K562 (cell line): ENCODE data around the gene FRA10AC1. TPM values are rescaled to one million over a fixed set of nuclear protein-coding genes. Genes with fewer than 3 reads are reported as not detected.

Experiments used
- ATAC-seq: fragments of 200-7000 bp; cut with Tn5 transposase; 3 replicates; pipeline ENCODE4 v1.9.1; 2020; ENCODE audit warnings: moderate library complexity
- BruUV-seq: library from RNA; stranded (reverse); fragments of 400-500 nt; replicated peaks from 2 replicates; lab custom pipeline; 2021; lab: Mats Ljungman, UMichigan
- CTCF ChIA-PET: fragments of 300-600 bp; formaldehyde crosslinking; extraction: SDS; loops from one replicate; lab custom pipeline; 2021; ENCODE audit warnings: low intra/inter-chr PET ratio; lab: Yijun Ruan, JAX
- POLR2A ChIA-PET: fragments of 300-600, 350-650 bp; sonication (Branson Sonifier 250); formaldehyde crosslinking; extraction: SDS; loops from one replicate; lab custom pipeline; 2021; ENCODE audit warnings: antibody characterized with exemption, inconsistent platforms; lab: Yijun Ruan, JAX
- DNase-seq, 4 experiments: peaks; one replicate each; pipeline versions ENCODE4 v3.0.0 to v3.0.0-alpha.2; 2011 to 2018; ENCODE audit warnings: low spot score in 3 of 4, mixed read lengths in 3 of 4; ENCODE audit errors: extremely low read depth in 1 of 4
- FAIRE-seq: peaks from 2 replicates; lab custom pipeline; 2011; peaks lifted over from hg19 to GRCh38; lab: Jason Lieb, UNC
- H2AFZ ChIP-seq: 2 replicates; pipeline ENCODE4 v1.6.0; 2011; ENCODE audit warnings: low read depth, low read length, control low read depth, inconsistent platforms
- H3K27ac ChIP-seq: fragments of 200-600 bp; 3 replicates; pipeline ENCODE4 v1.8.0; 2011; ENCODE audit warnings: low read depth, mild to moderate bottlenecking, control low read depth, inconsistent platforms, low read length, moderate library complexity, mixed read lengths; ENCODE audit errors: extremely low read depth
- H3K27me3 ChIP-seq, 2 experiments: fragments of 300-600 bp in 1 of 2; 2 replicates in 1 of 2; 3 replicates in 1 of 2; pipeline versions ENCODE4 v1.6.0 to v1.8.0; 2011; ENCODE audit warnings: inconsistent platforms in 2 of 2, low read length in 2 of 2, mild to moderate bottlenecking in 1 of 2, mixed read lengths in 1 of 2, moderate library complexity in 1 of 2; ENCODE audit not compliant: control insufficient read depth in 2 of 2, insufficient read depth in 2 of 2
- H3K36me3 ChIP-seq: fragments of 300-600 bp; 3 replicates; pipeline ENCODE4 v1.8.0; 2011; ENCODE audit warnings: mild to moderate bottlenecking, low read length, inconsistent platforms; ENCODE audit not compliant: control insufficient read depth, insufficient read depth
- H3K4me1 ChIP-seq, 2 experiments: fragments of 200-600 bp in 1 of 2; replicated peaks in 1 of 2; 2 replicates in 1 of 2; 3 replicates in 1 of 2; pipeline versions ENCODE4 v1.5.1 to v1.8.0; 2011; ENCODE audit warnings: inconsistent platforms in 2 of 2, low read length in 2 of 2, mild to moderate bottlenecking in 1 of 2, mixed read lengths in 1 of 2, moderate library complexity in 1 of 2; ENCODE audit not compliant: control insufficient read depth in 2 of 2, insufficient read depth in 2 of 2
- H3K4me2 ChIP-seq: 2 replicates; pipeline ENCODE4 v1.6.1; 2011; ENCODE audit warnings: low read length, control low read depth, inconsistent platforms, mixed read lengths; ENCODE audit not compliant: insufficient read depth
- H3K4me3 ChIP-seq: fragments of 200-600 bp; sonication (generic), shearing (Covaris generic); 2 replicates; pipeline ENCODE4 v1.5.1; 2016; ENCODE audit warnings: control low read depth, inconsistent platforms
- H3K79me2 ChIP-seq: fragments of 200-600 bp; 3 replicates; pipeline ENCODE4 v1.8.0; 2011; ENCODE audit warnings: low read length, inconsistent platforms; ENCODE audit not compliant: control insufficient read depth, insufficient read depth
- H3K9ac ChIP-seq, 2 experiments: 2 replicates each; pipeline versions ENCODE4 v1.6.0 to v1.6.1; 2011; ENCODE audit warnings: low read depth in 2 of 2, low read length in 2 of 2, control low read depth in 1 of 2, inconsistent platforms in 1 of 2, mild to moderate bottlenecking in 1 of 2, mixed read lengths in 1 of 2; ENCODE audit not compliant: insufficient read depth in 1 of 2
- H3K9me1 ChIP-seq: one replicate; pipeline ENCODE4 v1.6.0; 2011; ENCODE audit warnings: inconsistent platforms, mild to moderate bottlenecking, low read length, moderate library complexity; ENCODE audit not compliant: control insufficient read depth, insufficient read depth
- H3K9me3 ChIP-seq: replicated peaks from 2 replicates; pipeline ENCODE4 v1.5.1; 2011; ENCODE audit warnings: low read depth, low read length, inconsistent platforms; ENCODE audit not compliant: control insufficient read depth, insufficient read depth
- H4K20me1 ChIP-seq: replicated peaks from 2 replicates; pipeline ENCODE4 v1.6.1; 2011; ENCODE audit warnings: low read length, inconsistent platforms, mixed read lengths; ENCODE audit not compliant: control insufficient read depth, insufficient read depth
- ASH1L ChIP-seq: fragments of 450-650 bp; IDR thresholded peaks from 2 replicates; pipeline ENCODE4 v1.6.1; 2018; ENCODE audit warnings: borderline replicate concordance, mild to moderate bottlenecking, low read depth; ENCODE audit not compliant: partially characterized antibody
- MTA2 ChIP-seq: fragments of 450-650 bp; IDR thresholded peaks from 2 replicates; pipeline ENCODE4 v1.6.1; 2016; ENCODE audit warnings: low read depth
- USF2 ChIP-seq: sonication (generic); formaldehyde crosslinking; IDR thresholded peaks from 2 replicates; pipeline ENCODE4 v1.5.0; 2020; ENCODE audit warnings: missing genetic modification reagents
- WGBS: fragments of 100-300 bp; shearing (Covaris generic); methylation state at CpG from one replicate; pipeline ENCODE4 v1.1.6; 2016; ENCODE audit warnings: low coverage, mixed read lengths; ENCODE audit not compliant: insufficient coverage; ENCODE audit errors: missing lambda C conversion rate; 5-methylcytosine and 5-hydroxymethylcytosine counted together
- in situ Hi-C: fragments of 300-500 bp; cut with MboI; formaldehyde crosslinking; loops from 4 replicates; pipeline ENCODE4 v1.15.0; 2018; ENCODE audit warnings: inconsistent platforms, mixed read lengths
- intact Hi-C: fragments of 100-400 bp; cut with micrococcal nuclease; formaldehyde crosslinking; loops from 2 replicates; pipeline ENCODE4 v1.14.2; 2022
- polyA plus RNA-seq, 8 experiments: library from polyadenylated mRNA; depleted of rRNA in 4 of 8; stranded (reverse) in 5 of 8; unstranded in 3 of 8; fragments of >200 nt; fragmentation: Nextera tagmentation in 2 of 8; fragmentation: Illumina TruSeq in 1 of 8; extraction: Ambion mirVana in 2 of 8; extraction: Trizol in 1 of 8; gene quantifications; 2 replicates each; pipeline versions ENCODE4 v1.2.1 to v1.2.3, GENCODE V29; 2011 to 2014; ENCODE audit warnings: inconsistent platforms in 1 of 8, missing spikeins in 1 of 8
- total RNA-seq, 7 experiments: library from RNA; depleted of rRNA in 6 of 7; stranded (reverse); fragments of >200 nt in 6 of 7; fragmentation: Illumina TruSeq in 2 of 7; extraction: Trizol in 2 of 7; gene quantifications; 2 replicates each; pipeline versions ENCODE4 v1.2.1 to v1.2.3, GENCODE V29; 2011 to 2021; ENCODE audit warnings: low replicate concordance in 1 of 7

FRA10AC1 gene
- total and polyA plus RNA-seq, 9 of the 15 experiments (the other 6 are each of a cell fraction or from before 2014, with no cell fraction given) = 4.4 to 11.8 (median 8.0) TPM

- 2% methylated on average over 10 of the region's 15 CpGs for WGBS
- Histone ChIP-seq H3K9me3 (no peaks in the 10 kb centered on the region), H3K4me3 (no peak overlapping the region), H3K9ac (no peak overlapping the region), H3K4me2 (no peak overlapping the region), H3K9me1 (no peaks in the 10 kb centered on the region), H3K36me3 (no peaks in the 10 kb centered on the region), H3K27me3 (peaks cover 0 to 5% of the 10 kb centered on the region in 2 experiments; a peak in 2 of 5 replicates), H3K79me2 (no peaks in the 10 kb centered on the region), H3K27ac (no peak overlapping the region), H2AFZ (no peak overlapping the region), H3K4me1 (no peaks in the 10 kb centered on the region), H4K20me1 (no peaks in the 10 kb centered on the region)
- intact Hi-C loops = no loop called here
- ATAC-seq (no peak), DNase-seq (no peak), FAIRE-seq (no peak)
- TF ChIP-seq ASH1L (no peak), MTA2 (no peak), USF2 (no peak)
- ChIA-PET CTCF (no interaction called here), POLR2A (no interaction called here)
- in situ Hi-C loops = no loop called here
- no TSS peak for BruUV-seq
Observed at GRCh38 chr10:93630625-93631557, 71.5 kb downstream of the FRA10AC1 start.
